HepG2 (cell line): Measurements from ENCODE around the gene ZNF442. TPM values are rescaled to one million over a fixed set of nuclear protein-coding genes. Genes with fewer than 3 reads are reported as not detected.
A peak's percentile ranks its signal among the peaks of the same experiment; 100 is the strongest.
"Not testable (repeated sequence)": the region's sequence is repeated elsewhere in the genome, so short reads cannot be mapped to it uniquely, and the experiment has no call there.

ENCODE experiments used
- CEBPG ChIP-seq: IDR thresholded peaks from 2 replicates; pipeline ENCODE4 v1.6.1; 2016
- KLF16 ChIP-seq, 2 experiments: sonication (generic) in 1 of 2; formaldehyde crosslinking in 1 of 2; IDR thresholded peaks; 2 replicates each; pipeline versions ENCODE4 v1.6.1 to v1.8.0; 2016 to 2023; ENCODE audit warnings: missing genetic modification reagents in 2 of 2, missing compliant biosample characterization in 1 of 2
- MAZ ChIP-seq, 2 experiments: sonication (generic) in 1 of 2; formaldehyde crosslinking in 1 of 2; IDR thresholded peaks; 2 replicates each; pipeline versions ENCODE4 v1.5.0 to v1.6.1; 2012 to 2020; ENCODE audit warnings: low read depth in 2 of 2, mild to moderate bottlenecking in 2 of 2, borderline replicate concordance in 1 of 2, improper control_type of control experiment in 1 of 2, low read length in 1 of 2, missing genetic modification reagents in 1 of 2, moderate library complexity in 1 of 2
- RARA ChIP-seq: IDR thresholded peaks from 2 replicates; pipeline ENCODE4 v1.6.1; 2016; ENCODE audit warnings: missing genetic modification reagents, missing compliant biosample characterization
- SIN3A ChIP-seq: IDR thresholded peaks from 2 replicates; pipeline ENCODE4 v1.6.1; 2011; ENCODE audit warnings: low read depth, mild to moderate bottlenecking, control low read depth, low read length, borderline replicate concordance
- SOX13 ChIP-seq, 3 experiments: fragments of 450-650 bp in 1 of 3; sonication (generic) in 1 of 3; formaldehyde crosslinking in 1 of 3; IDR thresholded peaks in 2 of 3; conservative IDR thresholded peaks in 1 of 3; 2 replicates each; pipeline versions ENCODE4 v1.5.0 to v1.6.1; 2016 to 2020; ENCODE audit warnings: antibody characterized with exemption in 1 of 3, mild to moderate bottlenecking in 1 of 3, missing compliant biosample characterization in 1 of 3, missing genetic modification reagents in 1 of 3, moderate library complexity in 1 of 3
- SRSF1 ChIP-seq: fragments of 200-400 bp; formaldehyde crosslinking; optimal IDR thresholded peaks from 2 replicates; pipeline ENCODE3; 2017; ENCODE audit warnings: mild to moderate bottlenecking, low read depth, low read length, moderate library complexity
- TEAD3 ChIP-seq: optimal IDR thresholded peaks from 2 replicates; pipeline ENCODE3; 2016; ENCODE audit warnings: borderline replicate concordance
- ZFP90 ChIP-seq: sonication (generic); formaldehyde crosslinking; IDR thresholded peaks from 2 replicates; pipeline ENCODE4 v1.8.0; 2022; ENCODE audit warnings: missing genetic modification reagents, mild to moderate bottlenecking, inconsistent platforms, borderline replicate concordance
- ZNF747 ChIP-seq: sonication (generic); formaldehyde crosslinking; IDR thresholded peaks from 2 replicates; pipeline ENCODE4 v1.8.1; 2023; ENCODE audit warnings: missing genetic modification reagents, mild to moderate bottlenecking, borderline replicate concordance
- ZNF777 ChIP-seq: sonication (generic); formaldehyde crosslinking; IDR thresholded peaks from 2 replicates; pipeline ENCODE4 v1.4.0; 2020; ENCODE audit warnings: missing genetic modification reagents
- ZSCAN29 ChIP-seq: sonication (generic); formaldehyde crosslinking; conservative IDR thresholded peaks from 2 replicates; pipeline ENCODE4 v1.4.0; 2020; ENCODE audit warnings: mild to moderate bottlenecking, missing genetic modification reagents
- polyA plus RNA-seq, 8 experiments: library from polyadenylated mRNA; depleted of rRNA in 3 of 8; stranded (reverse) in 7 of 8; unstranded in 1 of 8; fragments of >200 nt; fragmentation: Illumina TruSeq in 4 of 8; extraction: Trizol in 4 of 8; gene quantifications; 2 replicates each; pipeline versions ENCODE4 v1.2.1 to v1.2.3, GENCODE V29; 2011 to 2016; ENCODE audit warnings: low read depth in 4 of 8, missing spikeins in 1 of 8, mixed read lengths in 1 of 8; ENCODE audit not compliant: insufficient read depth in 1 of 8
- total RNA-seq, 5 experiments: library from RNA; depleted of rRNA; stranded (reverse); fragments of >200 nt; fragmentation: Illumina TruSeq; extraction: Trizol; gene quantifications; 2 replicates each; pipeline ENCODE4 v1.2.3, GENCODE V29; 2016; ENCODE audit warnings: low read depth in 1 of 5
- TF ChIP-seq, protein P1 (sequence below): sonication (generic); formaldehyde crosslinking; IDR thresholded peaks from 2 replicates; pipeline ENCODE4 v1.5.1; 2020; ENCODE audit warnings: mild to moderate bottlenecking, moderate library complexity, missing genetic modification reagents
- TF ChIP-seq, protein P2 (sequence below): sonication (generic); formaldehyde crosslinking; conservative IDR thresholded peaks from 2 replicates; pipeline ENCODE4 v1.4.0; 2020; ENCODE audit warnings: mild to moderate bottlenecking, missing genetic modification reagents, moderate library complexity
- TF ChIP-seq, protein P3 (sequence below): IDR thresholded peaks from 2 replicates; pipeline ENCODE4 v1.6.1; 2012; ENCODE audit warnings: inconsistent platforms
- TF ChIP-seq, protein P4 (sequence below), 2 experiments: sonication (generic) in 1 of 2; formaldehyde crosslinking in 1 of 2; IDR thresholded peaks; 2 replicates each; pipeline versions ENCODE4 v1.4.0 to v1.6.1; 2016 to 2020; ENCODE audit warnings: borderline replicate concordance in 1 of 2, low read depth in 1 of 2, mild to moderate bottlenecking in 1 of 2, missing genetic modification reagents in 1 of 2

Gene ZNF442
- total and polyA plus RNA-seq, 2 of the 13 experiments (the other 11 are each of a cell fraction or from before 2014, with no cell fraction given): 1.0 to 6.0 TPM

DNA sequence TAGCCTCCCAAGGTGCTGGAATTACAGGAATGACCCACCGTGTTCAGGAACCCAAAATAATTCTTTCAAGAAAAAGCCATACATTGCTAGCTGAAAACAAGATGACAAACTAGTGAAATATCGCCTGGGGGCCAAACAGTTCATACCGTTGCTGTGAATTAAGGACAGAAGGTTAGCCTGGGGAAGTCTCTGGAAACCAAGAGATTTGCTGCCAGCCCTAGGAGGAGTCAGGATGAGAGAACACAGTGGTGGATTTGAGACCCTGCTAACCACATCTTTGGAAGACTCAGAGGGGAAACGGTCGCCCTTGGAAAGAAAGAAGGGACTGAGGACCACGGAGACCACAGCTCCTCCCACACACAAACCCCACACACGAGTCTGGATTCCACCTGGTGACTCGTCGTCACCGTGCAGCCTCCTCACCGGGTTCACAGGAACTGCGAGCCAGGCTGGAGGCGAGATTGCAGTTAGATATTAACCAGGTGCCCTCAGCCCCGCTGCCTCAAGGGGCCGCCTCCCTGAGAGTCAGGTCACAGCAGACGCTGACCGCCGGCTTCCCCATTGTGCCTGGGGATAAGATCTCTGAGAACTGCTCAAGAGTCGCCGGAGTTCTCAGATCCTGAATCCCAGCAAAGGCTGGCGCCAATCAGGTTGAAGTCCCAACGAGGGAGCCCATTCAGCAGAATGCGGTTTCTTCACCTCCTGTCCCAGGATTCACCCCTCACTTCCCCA lies 34.6 kb upstream of the ZNF442 start (continued):
- TF ChIP-seq, protein P1, sequence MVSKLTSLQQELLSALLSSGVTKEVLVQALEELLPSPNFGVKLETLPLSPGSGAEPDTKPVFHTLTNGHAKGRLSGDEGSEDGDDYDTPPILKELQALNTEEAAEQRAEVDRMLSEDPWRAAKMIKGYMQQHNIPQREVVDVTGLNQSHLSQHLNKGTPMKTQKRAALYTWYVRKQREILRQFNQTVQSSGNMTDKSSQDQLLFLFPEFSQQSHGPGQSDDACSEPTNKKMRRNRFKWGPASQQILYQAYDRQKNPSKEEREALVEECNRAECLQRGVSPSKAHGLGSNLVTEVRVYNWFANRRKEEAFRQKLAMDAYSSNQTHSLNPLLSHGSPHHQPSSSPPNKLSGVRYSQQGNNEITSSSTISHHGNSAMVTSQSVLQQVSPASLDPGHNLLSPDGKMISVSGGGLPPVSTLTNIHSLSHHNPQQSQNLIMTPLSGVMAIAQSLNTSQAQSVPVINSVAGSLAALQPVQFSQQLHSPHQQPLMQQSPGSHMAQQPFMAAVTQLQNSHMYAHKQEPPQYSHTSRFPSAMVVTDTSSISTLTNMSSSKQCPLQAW (CRISPR knock-in tag): peak; percentile 75
- TF ChIP-seq, protein P2, sequence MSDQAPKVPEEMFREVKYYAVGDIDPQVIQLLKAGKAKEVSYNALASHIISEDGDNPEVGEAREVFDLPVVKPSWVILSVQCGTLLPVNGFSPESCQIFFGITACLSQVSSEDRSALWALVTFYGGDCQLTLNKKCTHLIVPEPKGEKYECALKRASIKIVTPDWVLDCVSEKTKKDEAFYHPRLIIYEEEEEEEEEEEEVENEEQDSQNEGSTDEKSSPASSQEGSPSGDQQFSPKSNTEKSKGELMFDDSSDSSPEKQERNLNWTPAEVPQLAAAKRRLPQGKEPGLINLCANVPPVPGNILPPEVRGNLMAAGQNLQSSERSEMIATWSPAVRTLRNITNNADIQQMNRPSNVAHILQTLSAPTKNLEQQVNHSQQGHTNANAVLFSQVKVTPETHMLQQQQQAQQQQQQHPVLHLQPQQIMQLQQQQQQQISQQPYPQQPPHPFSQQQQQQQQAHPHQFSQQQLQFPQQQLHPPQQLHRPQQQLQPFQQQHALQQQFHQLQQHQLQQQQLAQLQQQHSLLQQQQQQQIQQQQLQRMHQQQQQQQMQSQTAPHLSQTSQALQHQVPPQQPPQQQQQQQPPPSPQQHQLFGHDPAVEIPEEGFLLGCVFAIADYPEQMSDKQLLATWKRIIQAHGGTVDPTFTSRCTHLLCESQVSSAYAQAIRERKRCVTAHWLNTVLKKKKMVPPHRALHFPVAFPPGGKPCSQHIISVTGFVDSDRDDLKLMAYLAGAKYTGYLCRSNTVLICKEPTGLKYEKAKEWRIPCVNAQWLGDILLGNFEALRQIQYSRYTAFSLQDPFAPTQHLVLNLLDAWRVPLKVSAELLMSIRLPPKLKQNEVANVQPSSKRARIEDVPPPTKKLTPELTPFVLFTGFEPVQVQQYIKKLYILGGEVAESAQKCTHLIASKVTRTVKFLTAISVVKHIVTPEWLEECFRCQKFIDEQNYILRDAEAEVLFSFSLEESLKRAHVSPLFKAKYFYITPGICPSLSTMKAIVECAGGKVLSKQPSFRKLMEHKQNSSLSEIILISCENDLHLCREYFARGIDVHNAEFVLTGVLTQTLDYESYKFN (CRISPR knock-in tag): peak; percentile 30; the same call in 1 of the 2 replicates
- TF ChIP-seq ZNF777: peak; percentile 26; the same call in 1 of the 2 replicates
- peak; percentile 1 for TF ChIP-seq SRSF1
- TF ChIP-seq SIN3A: peak; percentile 65; the same call in 1 of the 2 replicates
- 0 out of 4 replicates have a peak, but pooled peaks of 1 of the 2 experiments have one; percentile 4 for TF ChIP-seq KLF16 (CRISPR knock-in tag; IDR thresholded peaks at IDR 0.05)
- TF ChIP-seq ZNF747: 0 out of 2 replicates have a peak, but pooled peaks have one; percentile 46
- peak; percentile 25; the same call in 1 of the 2 replicates for TF ChIP-seq RARA (CRISPR knock-in tag)
- TF ChIP-seq CEBPG: 0 out of 2 replicates have a peak, but pooled peaks have one; percentile 16
- TF ChIP-seq, protein P3, sequence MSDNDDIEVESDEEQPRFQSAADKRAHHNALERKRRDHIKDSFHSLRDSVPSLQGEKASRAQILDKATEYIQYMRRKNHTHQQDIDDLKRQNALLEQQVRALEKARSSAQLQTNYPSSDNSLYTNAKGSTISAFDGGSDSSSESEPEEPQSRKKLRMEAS: 0 out of 2 replicates have a peak, but pooled peaks have one; percentile 2
- TF ChIP-seq SOX13 (IDR thresholded peaks at IDR 0.05); MAZ (IDR thresholded peaks at IDR 0.05; ENCODE audit: borderline replicate concordance, low read depth, low read length): not testable (repeated sequence)
- 0 out of 4 replicates have a peak, but pooled peaks of 1 of the 2 experiments have one; percentile 14 for TF ChIP-seq SOX13 (CRISPR knock-in tag; conservative IDR thresholded peaks at IDR 0.05 in 1 of 2, IDR thresholded peaks at IDR 0.05 in 1 of 2)
- TF ChIP-seq MAZ (CRISPR knock-in tag; IDR thresholded peaks at IDR 0.05; ENCODE audit: low read depth): 0 out of 2 replicates have a peak, but pooled peaks have one; percentile 49
- TF ChIP-seq ZFP90 (CRISPR knock-in tag): 0 out of 2 replicates have a peak, but pooled peaks have one; percentile 56
- TF ChIP-seq TEAD3 (CRISPR knock-in tag): peak; percentile 16
- 0 out of 2 replicates have a peak, but pooled peaks have one; percentile 9 for TF ChIP-seq ZSCAN29
- TF ChIP-seq, protein P4, sequence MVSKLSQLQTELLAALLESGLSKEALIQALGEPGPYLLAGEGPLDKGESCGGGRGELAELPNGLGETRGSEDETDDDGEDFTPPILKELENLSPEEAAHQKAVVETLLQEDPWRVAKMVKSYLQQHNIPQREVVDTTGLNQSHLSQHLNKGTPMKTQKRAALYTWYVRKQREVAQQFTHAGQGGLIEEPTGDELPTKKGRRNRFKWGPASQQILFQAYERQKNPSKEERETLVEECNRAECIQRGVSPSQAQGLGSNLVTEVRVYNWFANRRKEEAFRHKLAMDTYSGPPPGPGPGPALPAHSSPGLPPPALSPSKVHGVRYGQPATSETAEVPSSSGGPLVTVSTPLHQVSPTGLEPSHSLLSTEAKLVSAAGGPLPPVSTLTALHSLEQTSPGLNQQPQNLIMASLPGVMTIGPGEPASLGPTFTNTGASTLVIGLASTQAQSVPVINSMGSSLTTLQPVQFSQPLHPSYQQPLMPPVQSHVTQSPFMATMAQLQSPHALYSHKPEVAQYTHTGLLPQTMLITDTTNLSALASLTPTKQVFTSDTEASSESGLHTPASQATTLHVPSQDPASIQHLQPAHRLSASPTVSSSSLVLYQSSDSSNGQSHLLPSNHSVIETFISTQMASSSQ (IDR thresholded peaks at IDR 0.05; ENCODE audit: low read depth): peak; percentile 70; the same call in 1 of the 2 replicates
- TF ChIP-seq, protein P4 (CRISPR knock-in tag; IDR thresholded peaks at IDR 0.05; ENCODE audit: borderline replicate concordance): peak; percentile 64; the same call in 1 of the 2 replicates
